HepG2 (cell line): ENCODE data around the gene AATF. TPM values are rescaled to one million over a fixed set of nuclear protein-coding genes. Genes with fewer than 3 reads are reported as not detected.

ENCODE experiments used
- ATAC-seq: fragments of 200-7000 bp; cut with Tn5 transposase; 3 replicates; pipeline ENCODE4 v1.9.1; 2020; ENCODE audit warnings: mild to moderate bottlenecking, moderate library complexity
- BruUV-seq: library from RNA; stranded (reverse); fragments of 400-500 nt; replicated peaks from 2 replicates; lab custom pipeline; 2021; lab: Mats Ljungman, UMichigan
- CTCF ChIA-PET: fragments of 300-600 bp; formaldehyde crosslinking; extraction: SDS; loops from one replicate; lab custom pipeline; 2021; ENCODE audit warnings: low total read pairs, inconsistent platforms, low intra/inter-chr PET ratio; lab: Yijun Ruan, JAX
- POLR2A ChIA-PET: fragments of 350-600 bp; sonication (Branson Sonifier 250); formaldehyde crosslinking; loops from one replicate; lab custom pipeline; 2020; ENCODE audit warnings: antibody characterized with exemption, inconsistent platforms; lab: Yijun Ruan, JAX
- DNase-seq: peaks from one replicate; pipeline ENCODE4 v3.0.0-alpha.2; 2015; ENCODE audit warnings: low spot score
- FAIRE-seq: peaks from 3 replicates; lab custom pipeline; 2011; peaks lifted over from hg19 to GRCh38; lab: Jason Lieb, UNC
- H2AFZ ChIP-seq: one replicate; pipeline ENCODE4 v1.6.1; 2011; ENCODE audit warnings: low read length, inconsistent platforms
- H3K27ac ChIP-seq: fragments of 300-600 bp; 3 replicates; pipeline ENCODE4 v1.8.0; 2011; ENCODE audit warnings: mixed run types, mild to moderate bottlenecking, mixed read lengths, low read length, inconsistent platforms; ENCODE audit not compliant: insufficient read depth; ENCODE audit errors: extremely low read length
- H3K27me3 ChIP-seq, 2 experiments: fragments of 200-600 bp in 1 of 2; 2 replicates in 1 of 2; 3 replicates in 1 of 2; pipeline versions ENCODE4 v1.6.0 to v1.8.0; 2011; ENCODE audit warnings: low read length in 2 of 2, mild to moderate bottlenecking in 2 of 2, moderate library complexity in 2 of 2, inconsistent platforms in 1 of 2; ENCODE audit not compliant: insufficient read depth in 2 of 2, control insufficient read depth in 1 of 2
- H3K36me3 ChIP-seq, 2 experiments: fragments of 200-600 bp in 1 of 2; replicated peaks in 1 of 2; 2 replicates in 1 of 2; 3 replicates in 1 of 2; pipeline versions ENCODE4 v1.5.1 to v1.8.0; 2011; ENCODE audit warnings: low read length in 2 of 2, inconsistent platforms in 1 of 2; ENCODE audit not compliant: insufficient read depth in 2 of 2, control insufficient read depth in 1 of 2
- H3K4me1 ChIP-seq: 2 replicates; pipeline ENCODE4 v1.5.1; 2012; ENCODE audit warnings: low read length, inconsistent platforms; ENCODE audit not compliant: insufficient read depth
- H3K4me2 ChIP-seq: 2 replicates; pipeline ENCODE4 v1.6.0; 2011; ENCODE audit warnings: low read depth, low read length, inconsistent platforms
- H3K4me3 ChIP-seq, 3 experiments: fragments of 200-600 bp in 1 of 3; sonication (generic), shearing (Covaris generic) in 1 of 3; replicated peaks in 1 of 3; 2 replicates each; pipeline ENCODE4 v1.5.1; 2011 to 2016; ENCODE audit warnings: low read length in 3 of 3, inconsistent platforms in 2 of 3, low read depth in 2 of 3, mild to moderate bottlenecking in 2 of 3, control low read depth in 1 of 3, mixed read lengths in 1 of 3; ENCODE audit not compliant: insufficient read depth in 1 of 3
- H3K79me2 ChIP-seq: one replicate; pipeline ENCODE4 v1.6.1; 2011; ENCODE audit warnings: low read length, inconsistent platforms; ENCODE audit not compliant: insufficient read depth
- H3K9ac ChIP-seq: 2 replicates; pipeline ENCODE4 v1.6.0; 2011; ENCODE audit warnings: mild to moderate bottlenecking, low read depth, low read length, inconsistent platforms; ENCODE audit not compliant: insufficient read depth
- H3K9me3 ChIP-seq: 2 replicates; pipeline ENCODE4 v1.5.1; 2012; ENCODE audit warnings: mild to moderate bottlenecking, low read length
- H4K20me1 ChIP-seq: 2 replicates; pipeline ENCODE4 v1.6.0; 2011; ENCODE audit warnings: inconsistent platforms, mild to moderate bottlenecking, low read length, moderate library complexity; ENCODE audit not compliant: insufficient read depth
- ERF ChIP-seq: IDR thresholded peaks from 2 replicates; pipeline ENCODE4 v1.6.1; 2018; ENCODE audit warnings: missing biosample characterization, missing genetic modification reagents
- FOXO4 ChIP-seq: sonication (generic); formaldehyde crosslinking; conservative IDR thresholded peaks from 2 replicates; pipeline ENCODE4 v1.8.1; 2023; ENCODE audit warnings: missing genetic modification reagents
- KIAA2018 ChIP-seq: sonication (generic); formaldehyde crosslinking; IDR thresholded peaks from 2 replicates; pipeline ENCODE4 v1.5.0; 2020; ENCODE audit warnings: mild to moderate bottlenecking, missing genetic modification reagents, borderline replicate concordance
- MZF1 ChIP-seq: sonication (generic); formaldehyde crosslinking; IDR thresholded peaks from 2 replicates; pipeline ENCODE4 v1.8.1; 2023; ENCODE audit warnings: mild to moderate bottlenecking, missing genetic modification reagents, borderline replicate concordance
- NFIC ChIP-seq: IDR thresholded peaks from 2 replicates; pipeline ENCODE4 v1.6.1; 2012; ENCODE audit warnings: mild to moderate bottlenecking, low read length, inconsistent platforms
- NONO ChIP-seq, 2 experiments: fragments of 450-650 bp in 1 of 2; sonication (generic) in 1 of 2; formaldehyde crosslinking in 1 of 2; IDR thresholded peaks in 1 of 2; conservative IDR thresholded peaks in 1 of 2; 2 replicates each; pipeline versions ENCODE4 v1.6.1 to v1.8.0; 2017 to 2022; ENCODE audit warnings: mild to moderate bottlenecking in 1 of 2, missing genetic modification reagents in 1 of 2, moderate library complexity in 1 of 2
- THAP8 ChIP-seq: sonication (generic); formaldehyde crosslinking; IDR thresholded peaks from 2 replicates; pipeline ENCODE4 v1.5.1; 2020; ENCODE audit warnings: missing genetic modification reagents, mild to moderate bottlenecking, borderline replicate concordance
- UBTF ChIP-seq: sonication (generic); formaldehyde crosslinking; IDR thresholded peaks from 2 replicates; pipeline ENCODE4 v1.4.0; 2020; ENCODE audit warnings: mild to moderate bottlenecking, missing genetic modification reagents
- ZBTB7A ChIP-seq: sonication (generic); formaldehyde crosslinking; IDR thresholded peaks from 2 replicates; pipeline ENCODE4 v1.8.0; 2022; ENCODE audit warnings: mild to moderate bottlenecking, missing genetic modification reagents
- ZBTB7B ChIP-seq: sonication (generic); formaldehyde crosslinking; IDR thresholded peaks from 2 replicates; pipeline ENCODE4 v1.4.0; 2020; ENCODE audit warnings: missing genetic modification reagents
- ZNF350 ChIP-seq: sonication (generic); formaldehyde crosslinking; IDR thresholded peaks from 2 replicates; pipeline ENCODE4 v1.4.0; 2020; ENCODE audit warnings: mild to moderate bottlenecking, low read depth, missing genetic modification reagents, borderline replicate concordance
- whole genome bisulfite sequencing: methylation state at CpG from one replicate; pipeline ENCODE4 v1.1.6; 2017; ENCODE audit warnings: low lambda C conversion rate; 5-methylcytosine and 5-hydroxymethylcytosine counted together
- in situ Hi-C: cut with HindIII; loops from 2 replicates; pipeline ENCODE4 v1.10.0; 2017; ENCODE audit warnings: low pct_unique_long_range_greater_than_20kb; ENCODE audit not compliant: extremely low pct_ligation_motif_present
- intact Hi-C: fragments of 100-400 bp; cut with micrococcal nuclease; formaldehyde crosslinking; loops from one replicate; pipeline ENCODE4 v1.10.0; 2022; ENCODE audit not compliant: unreplicated experiment
- polyA plus RNA-seq, 8 experiments: library from polyadenylated mRNA; depleted of rRNA in 3 of 8; stranded (reverse) in 7 of 8; unstranded in 1 of 8; fragments of >200 nt; fragmentation: Illumina TruSeq in 4 of 8; extraction: Trizol in 4 of 8; gene quantifications; 2 replicates each; pipeline versions ENCODE4 v1.2.1 to v1.2.3, GENCODE V29; 2011 to 2016; ENCODE audit warnings: low read depth in 4 of 8, missing spikeins in 1 of 8, mixed read lengths in 1 of 8; ENCODE audit not compliant: insufficient read depth in 1 of 8
- total RNA-seq, 5 experiments: library from RNA; depleted of rRNA; stranded (reverse); fragments of >200 nt; fragmentation: Illumina TruSeq; extraction: Trizol; gene quantifications; 2 replicates each; pipeline ENCODE4 v1.2.3, GENCODE V29; 2016; ENCODE audit warnings: low read depth in 1 of 5

AATF gene
- total and polyA plus RNA-seq, 2 of the 13 experiments (the other 11 are each of a cell fraction or from before 2014, with no cell fraction given): 9.1 to 53.3 TPM

- H3K4me1 ChIP-seq: peaks cover 21% of the 10 kb centered on the region
- CTCF ChIA-PET: no interaction called here
- POLR2A ChIA-PET: no interaction called here
- ATAC-seq (no peak), DNase-seq (no peak), FAIRE-seq (no peak)
- no peaks in the 10 kb centered on the region for H3K9me3 ChIP-seq
- BruUV-seq: no TSS peak
- peaks cover 5 to 17% of the 10 kb centered on the region in 2 experiments; a peak in 3 of 5 replicates for H3K36me3 ChIP-seq
- H3K27ac ChIP-seq: no peak overlapping the region
- no peak overlapping the region for H2AFZ ChIP-seq
- no peaks in the 10 kb centered on the region for H3K27me3 ChIP-seq
- no peak overlapping the region for H3K4me2 ChIP-seq
- 94% methylated on average over 7 of the region's 7 CpGs for WGBS
- in situ Hi-C loops (loop anchor here (10.0 kb wide), 1 partner anchor 151 kb away; no protein-coding TSS in a partner anchor), intact Hi-C loops (loop anchor here (10.0 kb wide), 1 partner anchor 91 kb away; no protein-coding TSS in a partner anchor)
- no peaks in the 10 kb centered on the region for H3K79me2 ChIP-seq
- no peak overlapping the region for H3K4me3 ChIP-seq
- no peak overlapping the region for H3K9ac ChIP-seq
- no peaks in the 10 kb centered on the region for H4K20me1 ChIP-seq
- no peak for TF ChIP-seq UBTF (CRISPR knock-in tag)
- TF ChIP-seq THAP8 (CRISPR knock-in tag): no peak
- no peak for TF ChIP-seq FOXO4 (CRISPR knock-in tag)
- TF ChIP-seq KIAA2018 (CRISPR knock-in tag): no peak
- no peak for TF ChIP-seq ZNF350
- TF ChIP-seq NFIC: no peak
- no peak for TF ChIP-seq MZF1
- TF ChIP-seq ERF (CRISPR knock-in tag): no peak
- no peak for TF ChIP-seq NONO (IDR thresholded peaks at IDR 0.05)
- TF ChIP-seq NONO (CRISPR knock-in tag; conservative IDR thresholded peaks at IDR 0.05): no peak
- no peak for TF ChIP-seq ZBTB7B (CRISPR knock-in tag)
- TF ChIP-seq ZBTB7A: no peak
Measured at GRCh38 chr17:37045351-37045922, 96.7 kb downstream of the AATF start.
